Aorta (tissue), 5 donors: ENCODE data around the gene SLIT3. TPM values are rescaled to one million over a fixed set of nuclear protein-coding genes. Genes with fewer than 3 reads are reported as not detected.
A peak's percentile ranks its signal among the peaks of the same experiment; 100 is the strongest.

Experiments
- ATAC-seq: fragments of 200-7000 bp; cut with Tn5 transposase; one replicate; pipeline ENCODE4 v1.9.1; 2022; ENCODE audit warnings: moderate library complexity; ENCODE audit not compliant: low FRiP score
- DNase-seq, 2 donors: peaks; one replicate each; pipeline ENCODE4 v3.0.0-alpha.2; 2020
- H3K27ac ChIP-seq, 2 donors: one replicate each; pipeline ENCODE4 v1.5.1; 2013; ENCODE audit warnings: low read length in 2 of 2, mild to moderate bottlenecking in 2 of 2, moderate library complexity in 2 of 2, control low read depth in 1 of 2, inconsistent platforms in 1 of 2, low read depth in 1 of 2
- H3K27me3 ChIP-seq, 2 donors: one replicate each; pipeline ENCODE4 v1.6.1; 2013; ENCODE audit warnings: control low read depth in 1 of 2, low read length in 1 of 2, mild to moderate bottlenecking in 1 of 2, moderate library complexity in 1 of 2; ENCODE audit not compliant: insufficient read depth in 2 of 2, control insufficient read depth in 1 of 2
- H3K36me3 ChIP-seq, 2 donors: one replicate each; pipeline ENCODE4 v1.6.1; 2013; ENCODE audit warnings: control low read depth in 1 of 2, low read length in 1 of 2, mild to moderate bottlenecking in 1 of 2; ENCODE audit not compliant: insufficient read depth in 2 of 2, control insufficient read depth in 1 of 2
- H3K4me1 ChIP-seq, 2 donors: one replicate each; pipeline ENCODE4 v1.6.1; 2013; ENCODE audit warnings: low read length in 2 of 2, control low read depth in 1 of 2, mild to moderate bottlenecking in 1 of 2, moderate library complexity in 1 of 2; ENCODE audit not compliant: insufficient read depth in 2 of 2, control insufficient read depth in 1 of 2
- H3K4me3 ChIP-seq, 2 donors: one replicate each; pipeline ENCODE4 v1.5.1; 2013; ENCODE audit warnings: low read length in 2 of 2, control low read depth in 1 of 2, mild to moderate bottlenecking in 1 of 2
- H3K9me3 ChIP-seq: one replicate; pipeline ENCODE4 v1.6.1; 2013; ENCODE audit warnings: mild to moderate bottlenecking, low read length; ENCODE audit not compliant: control insufficient read depth
- WGBS, 2 donors: extraction: QIAGEN DNeasy Blood & Tissue Kit; methylation state at CpG; one replicate each; pipeline ENCODE4 v1.1.7; 2013; 5-methylcytosine and 5-hydroxymethylcytosine counted together
- intact Hi-C, 2 donors: fragments of 100-400 bp; cut with DNase I; formaldehyde crosslinking; loops; one replicate each; pipeline versions ENCODE4 v1.14.2 to v1.15.0; 2022
- polyA plus RNA-seq, 2 donors: library from polyadenylated mRNA; stranded (reverse); fragments of 200-250 nt; gene quantifications; one replicate each; pipeline ENCODE4 v1.2.3, GENCODE V29; 2013
- total RNA-seq, 2 donors: library from RNA; stranded (reverse); fragmentation: NEBNext Ultra II Directional; extraction: Animal tissue kit (Norgen Biotek cat#: 25700); gene quantifications; one replicate each; pipeline ENCODE4 v1.2.1, GENCODE V29; 2021
- donor health status: healthy with polysubstance abuse.
- donor health status: Bipolar disorder and iron deficiency.
- donor health status: DM: no; HTN: no; CAD: no.
- donor health status: DM: no; HTN: no; CAD: no.
- donor health status: DM: yes; HTN: yes; CAD: no.

Gene SLIT3
- total and polyA plus RNA-seq, 4 donors, result 8.6 to 108 (median 77.0) TPM

DNA sequence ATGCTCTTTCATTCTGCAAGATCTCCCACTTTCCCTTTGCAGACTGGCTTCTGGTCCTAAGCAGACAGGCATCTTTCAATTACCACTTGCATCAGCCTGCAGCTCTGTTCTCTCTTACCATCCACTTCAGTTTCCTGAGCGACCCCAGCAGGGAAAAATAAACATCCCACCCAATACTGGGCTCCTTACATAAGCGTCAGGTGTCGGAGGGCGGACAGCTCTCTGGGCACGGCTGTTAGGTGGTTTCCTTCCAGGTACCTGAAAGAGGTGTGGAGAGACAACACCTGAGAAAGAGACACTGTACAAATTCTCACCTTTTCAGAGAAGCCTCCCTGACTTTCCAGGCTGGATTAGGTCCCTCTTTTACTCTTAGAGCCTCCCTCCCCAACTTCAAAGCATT, 576.7 kb downstream of the SLIT3 start:
- no peak overlapping the region for H3K27ac ChIP-seq
- intact Hi-C loops, result no loop called here
- H3K4me1 ChIP-seq, result no peaks in the 10 kb centered on the region
- no peaks in the 10 kb centered on the region for H3K27me3 ChIP-seq
- WGBS, 2 donors, result 81 to 85% methylated on average over 5 of the region's 5 CpGs
- H3K36me3 ChIP-seq, result no peaks in the 10 kb centered on the region
- H3K4me3 ChIP-seq, result no peak overlapping the region
- DNase-seq (no peak), ATAC-seq (no peak)
- no peaks in the 10 kb centered on the region for H3K9me3 ChIP-seq

DNA sequence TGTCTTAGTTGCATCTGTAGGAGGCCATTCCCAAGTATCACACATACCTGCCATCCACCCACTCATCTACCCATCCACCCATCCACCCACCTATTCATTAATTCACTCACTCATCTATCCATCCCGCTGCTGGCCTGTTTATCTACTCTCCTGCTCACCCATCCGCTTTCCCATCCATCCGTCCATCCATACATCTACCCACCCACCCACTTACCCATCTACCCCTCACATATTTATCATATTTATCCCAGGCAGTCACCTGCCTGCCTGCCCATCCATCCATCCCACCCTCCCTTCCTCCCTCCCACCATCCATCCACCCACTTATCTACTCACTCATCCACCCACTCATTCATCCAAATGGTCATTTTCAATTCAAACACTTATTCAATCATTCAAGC, 577.9 kb downstream of the SLIT3 start:
- no peaks in the 10 kb centered on the region for H3K27me3 ChIP-seq
- no peak overlapping the region for H3K27ac ChIP-seq
- 93 to 96% methylated on average over 3 of the region's 3 CpGs for WGBS, 2 donors
- H3K4me3 ChIP-seq, result no peak overlapping the region
- no peaks in the 10 kb centered on the region for H3K4me1 ChIP-seq
- DNase-seq, result no peak
- H3K36me3 ChIP-seq, result no peaks in the 10 kb centered on the region
- no peaks in the 10 kb centered on the region for H3K9me3 ChIP-seq
- intact Hi-C loops, result no loop called here
- no peak for ATAC-seq

DNA sequence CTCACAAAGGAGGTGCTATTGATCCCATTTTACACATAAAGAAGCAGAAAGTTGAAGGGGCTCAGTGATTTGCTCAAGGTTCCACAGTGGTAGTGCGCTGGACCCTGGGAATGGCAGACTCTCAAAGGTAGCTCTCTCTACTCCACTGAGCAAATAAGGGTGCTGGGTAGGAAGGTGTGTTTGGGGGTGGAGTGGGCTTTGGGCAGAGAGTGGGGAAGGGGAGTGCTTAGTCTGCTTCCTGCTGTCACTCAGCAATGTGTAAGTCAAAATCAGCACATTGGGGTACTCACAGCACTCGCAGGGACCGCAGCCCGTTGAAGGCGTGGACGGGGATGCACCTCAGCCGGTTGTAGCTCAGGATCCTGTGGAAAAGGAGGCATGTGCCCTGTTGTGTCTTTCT, 579.0 kb downstream of the SLIT3 start:
- H3K4me3 ChIP-seq, result no peak overlapping the region
- H3K4me1 ChIP-seq, result no peaks in the 10 kb centered on the region
- H3K27ac ChIP-seq, result no peak overlapping the region
- H3K27me3 ChIP-seq, result no peaks in the 10 kb centered on the region
- intact Hi-C loops, result no loop called here
- no peaks in the 10 kb centered on the region for H3K36me3 ChIP-seq
- DNase-seq (no peak), ATAC-seq (no peak)
- 90 to 94% methylated on average over 7 of the region's 7 CpGs for WGBS, 2 donors
- H3K9me3 ChIP-seq, result no peaks in the 10 kb centered on the region

DNA sequence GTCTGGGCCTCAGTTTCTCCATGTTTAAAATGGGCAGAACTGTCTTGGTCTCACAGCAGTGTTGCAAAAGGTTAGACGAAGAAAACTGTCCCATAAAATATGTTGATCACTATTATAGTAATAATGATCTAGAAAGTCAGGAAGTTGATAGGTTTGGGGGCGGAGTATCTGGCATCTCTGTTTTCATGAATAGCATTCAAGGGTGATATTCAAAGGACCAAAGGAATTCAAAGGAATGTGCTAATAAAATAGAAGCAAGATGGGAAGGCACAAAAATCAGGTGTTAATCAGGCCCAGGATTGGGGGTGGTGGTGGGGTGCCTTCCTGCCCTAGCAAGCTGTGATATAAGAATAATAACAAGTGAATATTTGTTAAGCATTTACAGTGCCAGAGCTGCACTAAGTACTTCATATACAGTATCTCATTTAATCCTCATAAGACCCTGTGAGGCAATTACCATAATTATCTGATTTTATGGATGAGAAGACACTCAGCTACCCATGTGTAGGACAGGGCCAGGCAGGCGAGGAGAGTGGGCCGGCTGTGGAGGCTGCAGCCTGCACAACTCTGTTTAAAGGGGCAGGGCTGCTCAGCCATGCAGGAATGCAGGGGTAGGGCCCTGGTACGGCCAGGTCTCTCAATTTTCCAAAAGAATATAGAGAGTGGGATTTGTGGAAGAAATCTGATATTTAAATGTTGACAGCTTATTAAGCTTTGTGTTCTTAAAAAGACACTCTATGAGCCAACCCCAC, 579.8 kb downstream of the SLIT3 start:
- H3K9me3 ChIP-seq, result no peaks in the 10 kb centered on the region
- intact Hi-C loops, result no loop called here
- H3K27me3 ChIP-seq, result no peaks in the 10 kb centered on the region
- ATAC-seq, result no peak
- H3K27ac ChIP-seq, result no peak overlapping the region
- H3K4me3 ChIP-seq, result no peak overlapping the region
- no peaks in the 10 kb centered on the region for H3K4me1 ChIP-seq
- no peak for DNase-seq
- 89 to 90% methylated on average over 5 of the region's 5 CpGs for WGBS, 2 donors
- no peaks in the 10 kb centered on the region for H3K36me3 ChIP-seq

DNA sequence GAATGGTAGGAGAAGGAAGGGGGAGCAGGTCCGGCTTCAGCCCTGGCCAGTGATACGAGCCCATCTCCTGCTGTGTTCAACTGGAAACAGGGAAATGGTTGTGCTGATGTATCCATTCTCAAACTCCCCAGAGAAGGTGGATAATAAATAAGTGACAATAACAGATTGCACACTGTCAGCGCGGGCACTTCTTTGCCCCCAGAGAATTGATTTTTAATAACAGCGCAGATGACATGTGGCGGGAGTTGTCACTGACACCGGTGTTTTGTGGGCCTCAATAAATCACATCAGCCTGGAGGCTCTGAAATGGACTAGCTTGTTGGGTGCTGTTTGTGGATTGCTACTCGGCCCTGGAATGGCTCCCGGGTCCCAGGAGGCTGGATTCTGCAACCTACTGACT, 580.4 kb downstream of the SLIT3 start:
- Histone ChIP-seq H3K4me3 (no peak overlapping the region), H3K27me3 (no peaks in the 10 kb centered on the region), H3K4me1 (no peaks in the 10 kb centered on the region), H3K9me3 (no peaks in the 10 kb centered on the region), H3K27ac (no peak overlapping the region), H3K36me3 (no peaks in the 10 kb centered on the region)
- DNase-seq (no peak), ATAC-seq (no peak)
- 84 to 90% methylated on average over 9 of the region's 9 CpGs for WGBS, 2 donors
- intact Hi-C loops, result no loop called here

DNA sequence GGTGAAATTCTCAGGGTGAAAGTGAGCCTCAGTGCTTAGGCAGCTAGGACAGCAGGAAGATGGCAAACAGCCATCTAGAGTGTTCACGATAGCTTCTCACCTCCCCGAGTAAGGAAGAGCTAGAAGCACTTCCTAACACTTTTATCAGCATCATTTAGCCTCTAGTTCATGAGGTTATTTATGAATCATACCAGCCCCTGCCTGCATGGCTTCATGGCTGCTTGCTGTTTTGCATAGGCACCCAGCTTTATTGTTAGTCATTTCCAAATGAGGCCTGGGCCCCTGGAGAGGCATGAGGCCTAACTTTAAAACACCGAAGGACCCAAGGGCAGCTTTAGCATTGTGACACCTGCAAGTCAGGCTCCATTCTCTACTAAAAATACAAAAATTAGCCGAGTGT, 586.9 kb downstream of the SLIT3 start:
- intact Hi-C loops, result loop anchor here in 1 of 2 donors (5.0 kb wide), 1 partner anchor 588 kb away; the partner anchor contains the start of gene SLIT3
- H3K27ac ChIP-seq, result no peak overlapping the region
- no peaks in the 10 kb centered on the region for H3K36me3 ChIP-seq
- H3K4me1 ChIP-seq, result no peaks in the 10 kb centered on the region
- H3K27me3 ChIP-seq, result no peaks in the 10 kb centered on the region
- WGBS, 2 donors, result 67 to 83% methylated on average over 4 of the region's 4 CpGs
- no peak for DNase-seq
- H3K9me3 ChIP-seq, result no peaks in the 10 kb centered on the region
- ATAC-seq, result no peak
- no peak overlapping the region for H3K4me3 ChIP-seq

DNA sequence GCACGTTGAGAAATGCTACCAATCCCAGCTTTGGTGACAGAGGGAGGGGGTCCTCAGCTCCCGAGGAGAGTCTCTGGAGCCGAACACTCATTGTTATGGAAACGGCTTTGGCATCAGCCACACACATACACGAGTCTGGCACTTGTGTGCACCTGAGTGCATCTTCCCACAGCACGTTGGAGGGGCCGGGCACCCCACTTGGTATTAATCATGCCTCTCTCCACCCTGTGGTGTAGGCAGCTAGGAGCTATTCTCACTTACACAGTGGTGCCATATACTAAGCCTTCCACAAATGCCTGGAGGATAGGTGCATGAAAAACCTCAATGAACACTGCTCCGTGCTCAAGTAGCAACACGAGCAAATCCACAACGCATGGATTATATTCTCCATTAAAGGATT, 587.9 kb downstream of the SLIT3 start:
- no peak for DNase-seq
- Histone ChIP-seq H3K27me3 (no peaks in the 10 kb centered on the region), H3K9me3 (no peaks in the 10 kb centered on the region), H3K36me3 (no peaks in the 10 kb centered on the region), H3K4me1 (no peaks in the 10 kb centered on the region), H3K27ac (no peak overlapping the region), H3K4me3 (no peak overlapping the region)
- 70 to 71% methylated on average over 10 of the region's 10 CpGs for WGBS, 2 donors
- intact Hi-C loops, result loop anchor here in 1 of 2 donors (5.0 kb wide), 1 partner anchor 589 kb away; the partner anchor contains the start of gene SLIT3
- ATAC-seq, result peak; percentile 31

DNA sequence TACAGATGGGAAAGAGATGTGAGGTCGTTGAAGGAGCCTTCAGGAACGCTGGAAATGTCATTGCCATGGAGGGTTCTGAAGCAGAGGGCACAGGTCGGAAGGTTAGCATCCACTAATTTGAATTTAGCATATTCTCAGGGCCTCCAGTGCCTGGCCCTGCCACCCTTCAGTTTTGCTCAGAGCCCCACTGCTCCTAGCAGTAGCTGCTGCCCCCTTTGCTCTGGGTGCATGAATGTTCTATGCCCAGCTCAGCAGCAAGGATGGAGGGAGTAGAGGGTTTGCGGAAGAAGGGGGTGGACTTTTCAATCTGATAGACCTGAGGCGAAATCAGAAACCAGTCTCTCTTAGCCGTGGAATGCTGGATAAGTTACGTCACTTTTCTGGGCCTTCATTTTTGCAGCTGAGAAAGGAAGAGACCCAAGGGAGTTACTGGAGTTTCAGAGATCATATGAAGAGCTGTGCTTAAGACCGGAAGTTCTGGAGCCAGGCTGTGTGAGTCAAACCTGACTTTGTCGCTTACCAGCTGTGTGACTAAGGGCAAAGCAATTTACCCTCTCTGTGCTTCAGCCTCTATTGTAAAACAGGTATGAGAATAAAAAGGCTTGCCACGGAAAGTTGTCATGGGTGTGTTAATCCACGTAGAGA, 588.5 kb downstream of the SLIT3 start:
- no peaks in the 10 kb centered on the region for H3K27me3 ChIP-seq
- peak in 1 of 2 donors; percentile 67 for DNase-seq
- no peaks in the 10 kb centered on the region for H3K9me3 ChIP-seq
- WGBS, 2 donors, result 44 to 54% methylated on average over 11 of the region's 11 CpGs
- peak overlapping the region; percentile 3 to 6 for H3K27ac ChIP-seq
- peak; percentile 72 for ATAC-seq
- H3K4me1 ChIP-seq, result no peaks in the 10 kb centered on the region
- H3K36me3 ChIP-seq, result no peaks in the 10 kb centered on the region
- H3K4me3 ChIP-seq, result no peak overlapping the region
- intact Hi-C loops, result loop anchor here in 1 of 2 donors (5.0 kb wide), 1 partner anchor 590 kb away; the partner anchor contains the start of gene SLIT3

DNA sequence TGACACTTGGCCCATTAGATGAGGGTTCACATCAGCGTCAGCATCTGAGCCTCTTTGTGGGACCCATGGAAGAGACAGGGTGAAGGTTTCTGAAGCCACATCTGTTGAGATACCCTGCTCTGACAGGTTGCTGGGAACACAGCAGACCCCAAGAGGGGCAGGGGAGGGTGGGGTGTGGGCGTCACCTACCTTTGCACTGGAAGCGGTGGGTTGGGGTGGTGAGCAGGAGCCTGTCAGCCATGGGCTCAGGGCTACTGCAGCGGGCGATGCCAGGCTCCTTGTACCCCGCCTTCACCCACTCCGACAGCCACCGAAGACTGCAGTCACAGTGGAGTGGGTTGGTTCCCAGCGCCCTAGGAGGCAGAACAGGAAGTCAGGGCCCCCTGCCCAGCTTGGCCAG, 590.2 kb downstream of the SLIT3 start:
- ATAC-seq (no peak), DNase-seq (no peak)
- no peaks in the 10 kb centered on the region for H3K9me3 ChIP-seq
- no peak overlapping the region for H3K27ac ChIP-seq
- intact Hi-C loops, result loop anchor here in 1 of 2 donors (5.0 kb wide), 1 partner anchor 592 kb away; the partner anchor contains the start of gene SLIT3
- H3K27me3 ChIP-seq, result no peaks in the 10 kb centered on the region
- WGBS, 2 donors, result 94% methylated on average over 9 of the region's 9 CpGs
- H3K4me1 ChIP-seq, result no peaks in the 10 kb centered on the region
- no peak overlapping the region for H3K4me3 ChIP-seq
- no peaks in the 10 kb centered on the region for H3K36me3 ChIP-seq
